GM12878 (cell line): ENCODE results near the gene NRXN3. TPM values are rescaled to one million over a fixed set of nuclear protein-coding genes. Genes with fewer than 3 reads are reported as not detected.

ENCODE experiments used
- ATAC-seq: fragments of 200-7000 bp; cut with Tn5 transposase; 3 replicates; pipeline ENCODE4 v1.9.1; 2020; ENCODE audit warnings: mild to moderate bottlenecking, moderate library complexity
- BruUV-seq: library from RNA; stranded (reverse); fragments of 400-500 nt; replicated peaks from 2 replicates; lab custom pipeline; 2021; lab: Mats Ljungman, UMichigan
- CTCF ChIA-PET: fragments of 300-600 bp; sonication (Branson Sonifier 250); formaldehyde crosslinking; extraction: SDS; loops from one replicate; lab custom pipeline; 2021; ENCODE audit warnings: inconsistent platforms; lab: Yijun Ruan, JAX
- POLR2A ChIA-PET: fragments of 350-600 bp; formaldehyde crosslinking; extraction: SDS; loops from one replicate; lab custom pipeline; 2021; ENCODE audit warnings: inconsistent platforms; lab: Charles Lee
- RAD21 ChIA-PET: fragments of 300-600 bp; sonication (Branson Sonifier 250); formaldehyde crosslinking; loops from one replicate; lab custom pipeline; 2023; ENCODE audit warnings: antibody characterized with exemption; ENCODE audit not compliant: unreplicated experiment; lab: Charles Lee
- SMC1A ChIA-PET: fragments of 300-600 bp; sonication (Branson Sonifier 250); formaldehyde crosslinking; loops from one replicate; lab custom pipeline; 2023; ENCODE audit not compliant: unreplicated experiment, uncharacterized antibody; lab: Charles Lee
- DNase-seq: peaks from one replicate; pipeline ENCODE4 v3.0.0-alpha.2; 2011; ENCODE audit warnings: low read depth, low spot score
- FAIRE-seq: peaks from 3 replicates; lab custom pipeline; 2011; peaks lifted over from hg19 to GRCh38; lab: Jason Lieb, UNC
- H2AFZ ChIP-seq: 2 replicates; pipeline ENCODE4 v1.6.0; 2011; ENCODE audit warnings: low read depth, low read length, control low read depth; ENCODE audit not compliant: control insufficient read depth
- H3K27ac ChIP-seq: 2 replicates; pipeline ENCODE4 v1.5.1; 2011; ENCODE audit warnings: control low read depth; ENCODE audit not compliant: control insufficient read depth, insufficient read depth
- H3K27me3 ChIP-seq, 2 experiments: replicated peaks in 1 of 2; 2 replicates each; pipeline versions ENCODE4 v1.6.0 to v1.6.1; 2011; ENCODE audit warnings: low read length in 1 of 2; ENCODE audit not compliant: control insufficient read depth in 2 of 2, insufficient read depth in 2 of 2
- H3K36me3 ChIP-seq, 2 experiments: 2 replicates each; pipeline ENCODE4 v1.5.1; 2011; ENCODE audit warnings: low read length in 1 of 2; ENCODE audit not compliant: control insufficient read depth in 2 of 2, insufficient read depth in 2 of 2
- H3K4me1 ChIP-seq: 2 replicates; pipeline ENCODE4 v1.6.1; 2011; ENCODE audit warnings: mild to moderate bottlenecking, low read length, moderate library complexity, mixed read lengths; ENCODE audit not compliant: control insufficient read depth, insufficient read depth
- H3K4me2 ChIP-seq: 2 replicates; pipeline ENCODE4 v1.6.0; 2011; ENCODE audit warnings: control low read depth; ENCODE audit not compliant: control insufficient read depth, insufficient read depth
- H3K4me3 ChIP-seq: fragments of 200-600 bp; sonication (generic); 2 replicates; pipeline ENCODE4 v1.5.1; 2016
- H3K79me2 ChIP-seq: 2 replicates; pipeline ENCODE4 v1.6.0; 2011; ENCODE audit warnings: low read length; ENCODE audit not compliant: control insufficient read depth, insufficient read depth
- H3K9ac ChIP-seq: 2 replicates; pipeline ENCODE4 v1.8.0; 2011; ENCODE audit warnings: low read length, control low read depth, mixed read lengths; ENCODE audit not compliant: control insufficient read depth, insufficient read depth
- H3K9me3 ChIP-seq: replicated peaks from 3 replicates; pipeline ENCODE4 v1.5.1; 2011; ENCODE audit warnings: mild to moderate bottlenecking, low read length; ENCODE audit not compliant: control insufficient read depth, insufficient read depth
- H4K20me1 ChIP-seq: 2 replicates; pipeline ENCODE4 v1.6.0; 2011; ENCODE audit not compliant: control insufficient read depth, insufficient read depth
- BHLHE40 ChIP-seq, 2 experiments: fragments of 450-650 bp in 1 of 2; IDR thresholded peaks; 2 replicates each; pipeline ENCODE4 v1.6.1; 2011 to 2017; ENCODE audit warnings: low read depth in 2 of 2, borderline replicate concordance in 1 of 2, improper control_type of control experiment in 1 of 2, low read length in 1 of 2, mild to moderate bottlenecking in 1 of 2
- CBFB ChIP-seq: IDR thresholded peaks from 2 replicates; pipeline ENCODE4 v1.6.1; 2016; ENCODE audit warnings: antibody characterized with exemption, low read depth
- DPF2 ChIP-seq: fragments of 450-650 bp; IDR thresholded peaks from 2 replicates; pipeline ENCODE4 v1.6.1; 2017; ENCODE audit warnings: mild to moderate bottlenecking
- IKZF2 ChIP-seq, 2 experiments: fragments of 450-650 bp; IDR thresholded peaks; 2 replicates each; pipeline ENCODE4 v1.6.1; 2017; ENCODE audit warnings: mild to moderate bottlenecking in 2 of 2, moderate library complexity in 2 of 2
- MTA2 ChIP-seq: fragments of 450-650 bp; IDR thresholded peaks from 2 replicates; pipeline ENCODE4 v1.6.1; 2016; ENCODE audit warnings: low read depth, mild to moderate bottlenecking, moderate library complexity
- MYB ChIP-seq: fragments of 150-350 bp; IDR thresholded peaks from 2 replicates; pipeline ENCODE4 v1.6.1; 2014; ENCODE audit warnings: mild to moderate bottlenecking, low read depth, low read length, borderline replicate concordance
- POU2F2 ChIP-seq: IDR thresholded peaks from 3 replicates; pipeline ENCODE4 v1.6.1; 2011; ENCODE audit warnings: low read depth, mild to moderate bottlenecking, low read length, borderline replicate concordance
- SMAD1 ChIP-seq: fragments of 450-650 bp; IDR thresholded peaks from 2 replicates; pipeline ENCODE4 v1.6.1; 2018; ENCODE audit warnings: mild to moderate bottlenecking, low read depth; ENCODE audit not compliant: partially characterized antibody
- STAT1 ChIP-seq: fragments of 450-650 bp; conservative IDR thresholded peaks from 2 replicates; pipeline ENCODE4 v1.6.1; 2014; ENCODE audit warnings: antibody characterized with exemption, mild to moderate bottlenecking
- WRNIP1 ChIP-seq: IDR thresholded peaks from 2 replicates; pipeline ENCODE4 v1.6.1; 2011; ENCODE audit warnings: low read depth, low read length, improper control_type of control experiment, borderline replicate concordance
- ZNF217 ChIP-seq: fragments of 450-650 bp; IDR thresholded peaks from 2 replicates; pipeline ENCODE4 v1.6.1; 2017; ENCODE audit warnings: antibody characterized with exemption, mild to moderate bottlenecking
- WGBS: methylation state at CpG from one replicate; pipeline ENCODE4 v1.1.6; 2016; ENCODE audit warnings: low lambda C conversion rate; ENCODE audit not compliant: insufficient replicate concordance, insufficient coverage; ENCODE audit errors: missing lambda C conversion rate; 5-methylcytosine and 5-hydroxymethylcytosine counted together
- in situ Hi-C: fragments of 300-500 bp; cut with MboI; formaldehyde crosslinking; loops from 9 replicates; pipeline ENCODE4 v1.14.3; 2018; ENCODE audit warnings: mixed read lengths
- intact Hi-C: fragments of 100-400 bp; cut with micrococcal nuclease; formaldehyde crosslinking; loops from one replicate; pipeline ENCODE4 v1.14.2; 2022; ENCODE audit not compliant: unreplicated experiment
- polyA plus RNA-seq, 11 experiments: library from polyadenylated mRNA; depleted of rRNA in 4 of 11; unstranded in 6 of 11; stranded (reverse) in 5 of 11; fragments of >200 nt; fragmentation: Nextera tagmentation in 4 of 11; fragmentation: Illumina TruSeq in 1 of 11; extraction: Ambion mirVana in 4 of 11; extraction: Trizol in 1 of 11; gene quantifications; 1 replicate in 1 of 11; 2 replicates in 10 of 11; pipeline versions ENCODE4 v1.2.1 to v1.2.3, GENCODE V29; 2011 to 2016; ENCODE audit warnings: inconsistent platforms in 2 of 11, missing spikeins in 2 of 11, low read depth in 1 of 11
- total RNA-seq, 4 experiments: library from RNA; depleted of rRNA in 3 of 4; stranded (reverse); fragments of >200 nt in 3 of 4; fragmentation: Illumina TruSeq in 1 of 4; extraction: Trizol in 1 of 4; gene quantifications; 2 replicates each; pipeline versions ENCODE4 v1.2.1 to v1.2.3, GENCODE V29; 2013 to 2021
- TF ChIP-seq, protein P1 (sequence below): IDR thresholded peaks from 2 replicates; pipeline ENCODE4 v1.6.1; 2011; ENCODE audit warnings: borderline replicate concordance, low read depth, mild to moderate bottlenecking, moderate library complexity, mixed read lengths, low read length; ENCODE audit not compliant: insufficient read depth; ENCODE audit errors: extremely low read length
- TF ChIP-seq, protein P2 (sequence below): fragments of 450-650 bp; conservative IDR thresholded peaks from 2 replicates; pipeline ENCODE4 v1.6.1; 2017; ENCODE audit warnings: mild to moderate bottlenecking, moderate library complexity
- TF ChIP-seq, protein P3 (sequence below): fragments of 450-650 bp; IDR thresholded peaks from 2 replicates; pipeline ENCODE4 v1.6.1; 2017; ENCODE audit warnings: mild to moderate bottlenecking
- TF ChIP-seq, protein P4 (sequence below): fragments of 450-650 bp; IDR thresholded peaks from 2 replicates; pipeline ENCODE4 v1.6.1; 2017; ENCODE audit warnings: mild to moderate bottlenecking, low read depth, inconsistent platforms; ENCODE audit not compliant: poor library complexity, severe bottlenecking
- TF ChIP-seq, protein P5 (sequence below): fragments of 450-650 bp; IDR thresholded peaks from 2 replicates; pipeline ENCODE4 v1.6.1; 2014; ENCODE audit warnings: mild to moderate bottlenecking

NRXN3 gene
- total and polyA plus RNA-seq, 10 of the 15 experiments (the other 5 are each of a cell fraction or from before 2014, with no cell fraction given), result 0.52 to 3.3 (median 1.4) TPM

DNA sequence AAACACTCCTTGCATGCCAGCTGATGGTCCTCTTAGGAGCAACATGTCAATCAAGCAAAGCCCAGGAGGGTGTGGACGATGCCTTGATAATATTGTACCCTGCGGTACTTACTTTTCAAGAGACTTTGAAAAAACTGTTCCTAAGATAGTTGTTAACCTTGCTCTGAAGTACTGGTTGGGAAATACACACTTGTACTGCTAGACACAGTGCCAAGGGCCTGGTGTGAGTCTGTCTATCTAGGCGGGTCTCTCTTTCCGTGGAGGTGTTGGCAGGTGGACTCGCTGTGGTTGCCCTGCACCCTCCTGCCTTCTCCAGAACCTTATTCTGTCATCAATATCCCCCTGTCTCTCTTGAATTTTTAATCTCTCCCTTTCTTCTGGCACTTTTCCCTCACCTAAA, 189.4 kb downstream of the NRXN3 start:
- in situ Hi-C loops, result no loop called here
- no peaks in the 10 kb centered on the region for H3K36me3 ChIP-seq
- ATAC-seq, result no peak
- RAD21 ChIA-PET, result no interaction called here
- H3K9me3 ChIP-seq, result no peaks in the 10 kb centered on the region
- no peaks in the 10 kb centered on the region for H3K79me2 ChIP-seq
- WGBS, result 23% methylated on average over 5 of the region's 5 CpGs
- H3K27me3 ChIP-seq, result no peaks in the 10 kb centered on the region
- H3K4me2 ChIP-seq, result no peak overlapping the region
- no TSS peak for BruUV-seq
- no peak overlapping the region for H2AFZ ChIP-seq
- intact Hi-C loops, result no loop called here
- no peaks in the 10 kb centered on the region for H3K4me1 ChIP-seq
- TF ChIP-seq ZNF217 (no peak), WRNIP1 (no peak), BHLHE40 (IDR thresholded peaks at IDR 0.05; ENCODE audit: borderline replicate concordance in 1 of 2, low read depth in 2 of 2, low read length in 1 of 2) (no peak), SMAD1 (no peak), MTA2 (no peak), DPF2 (no peak), STAT1 (no peak), CBFB (no peak), MYB (no peak), IKZF2 (IDR thresholded peaks at IDR 0.05) (no peak), POU2F2 (no peak)
- TF ChIP-seq, protein P1, sequence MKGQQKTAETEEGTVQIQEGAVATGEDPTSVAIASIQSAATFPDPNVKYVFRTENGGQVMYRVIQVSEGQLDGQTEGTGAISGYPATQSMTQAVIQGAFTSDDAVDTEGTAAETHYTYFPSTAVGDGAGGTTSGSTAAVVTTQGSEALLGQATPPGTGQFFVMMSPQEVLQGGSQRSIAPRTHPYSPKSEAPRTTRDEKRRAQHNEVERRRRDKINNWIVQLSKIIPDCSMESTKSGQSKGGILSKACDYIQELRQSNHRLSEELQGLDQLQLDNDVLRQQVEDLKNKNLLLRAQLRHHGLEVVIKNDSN, result no peak
- TF ChIP-seq, protein P2, sequence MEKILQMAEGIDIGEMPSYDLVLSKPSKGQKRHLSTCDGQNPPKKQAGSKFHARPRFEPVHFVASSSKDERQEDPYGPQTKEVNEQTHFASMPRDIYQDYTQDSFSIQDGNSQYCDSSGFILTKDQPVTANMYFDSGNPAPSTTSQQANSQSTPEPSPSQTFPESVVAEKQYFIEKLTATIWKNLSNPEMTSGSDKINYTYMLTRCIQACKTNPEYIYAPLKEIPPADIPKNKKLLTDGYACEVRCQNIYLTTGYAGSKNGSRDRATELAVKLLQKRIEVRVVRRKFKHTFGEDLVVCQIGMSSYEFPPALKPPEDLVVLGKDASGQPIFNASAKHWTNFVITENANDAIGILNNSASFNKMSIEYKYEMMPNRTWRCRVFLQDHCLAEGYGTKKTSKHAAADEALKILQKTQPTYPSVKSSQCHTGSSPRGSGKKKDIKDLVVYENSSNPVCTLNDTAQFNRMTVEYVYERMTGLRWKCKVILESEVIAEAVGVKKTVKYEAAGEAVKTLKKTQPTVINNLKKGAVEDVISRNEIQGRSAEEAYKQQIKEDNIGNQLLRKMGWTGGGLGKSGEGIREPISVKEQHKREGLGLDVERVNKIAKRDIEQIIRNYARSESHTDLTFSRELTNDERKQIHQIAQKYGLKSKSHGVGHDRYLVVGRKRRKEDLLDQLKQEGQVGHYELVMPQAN, result no peak
- TF ChIP-seq, protein P3, sequence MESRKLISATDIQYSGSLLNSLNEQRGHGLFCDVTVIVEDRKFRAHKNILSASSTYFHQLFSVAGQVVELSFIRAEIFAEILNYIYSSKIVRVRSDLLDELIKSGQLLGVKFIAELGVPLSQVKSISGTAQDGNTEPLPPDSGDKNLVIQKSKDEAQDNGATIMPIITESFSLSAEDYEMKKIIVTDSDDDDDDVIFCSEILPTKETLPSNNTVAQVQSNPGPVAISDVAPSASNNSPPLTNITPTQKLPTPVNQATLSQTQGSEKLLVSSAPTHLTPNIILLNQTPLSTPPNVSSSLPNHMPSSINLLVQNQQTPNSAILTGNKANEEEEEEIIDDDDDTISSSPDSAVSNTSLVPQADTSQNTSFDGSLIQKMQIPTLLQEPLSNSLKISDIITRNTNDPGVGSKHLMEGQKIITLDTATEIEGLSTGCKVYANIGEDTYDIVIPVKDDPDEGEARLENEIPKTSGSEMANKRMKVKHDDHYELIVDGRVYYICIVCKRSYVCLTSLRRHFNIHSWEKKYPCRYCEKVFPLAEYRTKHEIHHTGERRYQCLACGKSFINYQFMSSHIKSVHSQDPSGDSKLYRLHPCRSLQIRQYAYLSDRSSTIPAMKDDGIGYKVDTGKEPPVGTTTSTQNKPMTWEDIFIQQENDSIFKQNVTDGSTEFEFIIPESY, result no peak
- TF ChIP-seq, protein P4, sequence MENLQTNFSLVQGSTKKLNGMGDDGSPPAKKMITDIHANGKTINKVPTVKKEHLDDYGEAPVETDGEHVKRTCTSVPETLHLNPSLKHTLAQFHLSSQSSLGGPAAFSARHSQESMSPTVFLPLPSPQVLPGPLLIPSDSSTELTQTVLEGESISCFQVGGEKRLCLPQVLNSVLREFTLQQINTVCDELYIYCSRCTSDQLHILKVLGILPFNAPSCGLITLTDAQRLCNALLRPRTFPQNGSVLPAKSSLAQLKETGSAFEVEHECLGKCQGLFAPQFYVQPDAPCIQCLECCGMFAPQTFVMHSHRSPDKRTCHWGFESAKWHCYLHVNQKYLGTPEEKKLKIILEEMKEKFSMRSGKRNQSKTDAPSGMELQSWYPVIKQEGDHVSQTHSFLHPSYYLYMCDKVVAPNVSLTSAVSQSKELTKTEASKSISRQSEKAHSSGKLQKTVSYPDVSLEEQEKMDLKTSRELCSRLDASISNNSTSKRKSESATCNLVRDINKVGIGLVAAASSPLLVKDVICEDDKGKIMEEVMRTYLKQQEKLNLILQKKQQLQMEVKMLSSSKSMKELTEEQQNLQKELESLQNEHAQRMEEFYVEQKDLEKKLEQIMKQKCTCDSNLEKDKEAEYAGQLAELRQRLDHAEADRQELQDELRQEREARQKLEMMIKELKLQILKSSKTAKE, result no peak
- TF ChIP-seq, protein P5, sequence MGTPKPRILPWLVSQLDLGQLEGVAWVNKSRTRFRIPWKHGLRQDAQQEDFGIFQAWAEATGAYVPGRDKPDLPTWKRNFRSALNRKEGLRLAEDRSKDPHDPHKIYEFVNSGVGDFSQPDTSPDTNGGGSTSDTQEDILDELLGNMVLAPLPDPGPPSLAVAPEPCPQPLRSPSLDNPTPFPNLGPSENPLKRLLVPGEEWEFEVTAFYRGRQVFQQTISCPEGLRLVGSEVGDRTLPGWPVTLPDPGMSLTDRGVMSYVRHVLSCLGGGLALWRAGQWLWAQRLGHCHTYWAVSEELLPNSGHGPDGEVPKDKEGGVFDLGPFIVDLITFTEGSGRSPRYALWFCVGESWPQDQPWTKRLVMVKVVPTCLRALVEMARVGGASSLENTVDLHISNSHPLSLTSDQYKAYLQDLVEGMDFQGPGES, result no peak
- TF ChIP-seq, all 136 proteins: peak for 0
- FAIRE-seq (no peak), DNase-seq (no peak)
- ChIA-PET SMC1A (no interaction called here), POLR2A (no interaction called here), CTCF (no interaction called here)
- H4K20me1 ChIP-seq, result no peaks in the 10 kb centered on the region
- H3K27ac ChIP-seq, result no peak overlapping the region
- no peak overlapping the region for H3K9ac ChIP-seq
- H3K4me3 ChIP-seq, result no peak overlapping the region
